ENCODE measurements around the gene CRB1. TPM values are rescaled to one million over a fixed set of nuclear protein-coding genes. Genes with fewer than 3 reads are reported as not detected.

CRB1 gene
- total RNA-seq, 4 donors from 2014 or later: not detected

- TF ChIP-seq CTCF (IDR thresholded peaks at IDR 0.05) (no peak), POLR2A (IDR thresholded peaks at IDR 0.05) (no peak)
- H3K9me3 ChIP-seq: no peaks in the 10 kb centered on the region
- H3K36me3 ChIP-seq: no peaks in the 10 kb centered on the region
- no peak overlapping the region for H3K27ac ChIP-seq
- H3K4me1 ChIP-seq: no peaks in the 10 kb centered on the region
- H3K27me3 ChIP-seq: no peaks in the 10 kb centered on the region
- no peak overlapping the region for H3K4me3 ChIP-seq
- DNase-seq: no peak
These were observed 180.2 kb downstream of the CRB1 start for GRCh38 chr1:197448121-197448779.

- TF ChIP-seq POLR2A (IDR thresholded peaks at IDR 0.05): no peak
- no peak for TF ChIP-seq CTCF (IDR thresholded peaks at IDR 0.05)
- no peak for DNase-seq
- H3K27me3 ChIP-seq: no peaks in the 10 kb centered on the region
- H3K4me3 ChIP-seq: no peak overlapping the region
- no peaks in the 10 kb centered on the region for H3K4me1 ChIP-seq
- H3K27ac ChIP-seq: no peak overlapping the region
- no peaks in the 10 kb centered on the region for H3K36me3 ChIP-seq
- H3K9me3 ChIP-seq: no peaks in the 10 kb centered on the region
These were observed 183.3 kb downstream of the CRB1 start for GRCh38 chr1:197451381-197451780.

GRCh38 chr1:197453376-197454058 lies 185.5 kb downstream of the CRB1 start:
- H3K36me3 ChIP-seq: no peaks in the 10 kb centered on the region
- H3K27me3 ChIP-seq: no peaks in the 10 kb centered on the region
- no peak for DNase-seq
- no peaks in the 10 kb centered on the region for H3K9me3 ChIP-seq
- TF ChIP-seq CTCF (IDR thresholded peaks at IDR 0.05): no peak
- no peak for TF ChIP-seq POLR2A (IDR thresholded peaks at IDR 0.05)
- H3K27ac ChIP-seq: no peak overlapping the region
- no peak overlapping the region for H3K4me3 ChIP-seq
- no peaks in the 10 kb centered on the region for H3K4me1 ChIP-seq

GRCh38 chr1:197462539-197462938 lies 194.5 kb downstream of the CRB1 start:
- H3K27me3 ChIP-seq: no peaks in the 10 kb centered on the region
- no peaks in the 10 kb centered on the region for H3K9me3 ChIP-seq
- peaks cover 0 to 12% (median 0%) of the 10 kb centered on the region in 4 donors for H3K4me1 ChIP-seq
- no peak for DNase-seq
- TF ChIP-seq POLR2A (IDR thresholded peaks at IDR 0.05) (no peak), CTCF (IDR thresholded peaks at IDR 0.05) (no peak)
- H3K4me3 ChIP-seq: no peak overlapping the region
- H3K27ac ChIP-seq: no peak overlapping the region
- H3K36me3 ChIP-seq: no peaks in the 10 kb centered on the region

GRCh38 chr1:197463142-197463541 lies 195.1 kb downstream of the CRB1 start:
- Histone ChIP-seq H3K4me3 (no peak overlapping the region), H3K36me3 (no peaks in the 10 kb centered on the region), H3K4me1 (peaks cover 0 to 17% (median 0%) of the 10 kb centered on the region in 4 donors), H3K27ac (no peak overlapping the region), H3K27me3 (no peaks in the 10 kb centered on the region), H3K9me3 (no peaks in the 10 kb centered on the region)
- DNase-seq: no peak
- TF ChIP-seq CTCF (IDR thresholded peaks at IDR 0.05) (no peak), POLR2A (IDR thresholded peaks at IDR 0.05) (no peak)
